Measurements from ENCODE around the gene CDH23.

Gene CDH23

GRCh38 chr10:71772832-71773220 is 376.1 kb downstream of the CDH23 start:
- Histone ChIP-seq H3K4me1 (ENCODE audit: low read length) (peaks cover 23% of the 10 kb centered on the region), H3F3A (ENCODE audit: insufficient read depth, low read length) (peaks cover 10% of the 10 kb centered on the region), H3K9me3 (replicated peaks; ENCODE audit: insufficient read depth, low read length) (no peaks in the 10 kb centered on the region), H2AFZ (ENCODE audit: low read length) (peak overlapping the region; percentile 83), H3K27ac (ENCODE audit: low read length) (no peak overlapping the region), H3K9ac (ENCODE audit: low read length) (peak overlapping the region; percentile 68; the same call in 1 of the 2 replicates), H3K4me3 (ENCODE audit: low read length) (peak overlapping the region; percentile 78), H3K4me2 (ENCODE audit: low read depth, low read length) (peak overlapping the region; percentile 98), H4K20me1 (ENCODE audit: insufficient read depth, low read length) (no peaks in the 10 kb centered on the region), H3K79me2 (ENCODE audit: low read length) (no peaks in the 10 kb centered on the region; the same call in 1 of the 2 replicates), H3K9me2 (replicated peaks; ENCODE audit: insufficient read depth, low read length) (no peaks in the 10 kb centered on the region), H3K36me3 (replicated peaks; ENCODE audit: insufficient read depth, low read length) (no peaks in the 10 kb centered on the region), H3K27me3 (replicated peaks; ENCODE audit: insufficient read depth, low read length) (no peaks in the 10 kb centered on the region)
- no peak for TF ChIP-seq EZH2 (optimal IDR thresholded peaks at IDR 0.05; ENCODE audit: low read depth, low read length)
- no peak for TF ChIP-seq CTCF (IDR thresholded peaks at IDR 0.05; ENCODE audit: low read length)
- no peak for TF ChIP-seq EZH2phosphoT487 (IDR thresholded peaks at IDR 0.05; ENCODE audit: low read length)
- DNase-seq = no peak

GRCh38 chr10:71773221-71773971 is 376.7 kb downstream of the CDH23 start, which contains the start of gene VSIR:
TSS of gene VSIR (minus strand) at chr10:71773520. CDS start at chr10:71773439, 81 bp downstream.
- Histone ChIP-seq H3K4me3 (ENCODE audit: low read length) (peak within 1 kb of the TSS; percentile 78), H3K4me2 (ENCODE audit: low read depth, low read length) (peak within 1 kb of the TSS; percentile 98), H3K27me3 (replicated peaks; ENCODE audit: insufficient read depth, low read length) (no peaks in the 10 kb centered on the region), H3K9me2 (replicated peaks; ENCODE audit: insufficient read depth, low read length) (no peaks in the 10 kb centered on the region), H3K9ac (ENCODE audit: low read length) (peak within 1 kb of the TSS; percentile 68), H3K79me2 (ENCODE audit: low read length) (no peaks in the 10 kb centered on the region; the same call in 1 of the 2 replicates), H4K20me1 (ENCODE audit: insufficient read depth, low read length) (no peaks in the 10 kb centered on the region), H3K36me3 (replicated peaks; ENCODE audit: insufficient read depth, low read length) (no peaks in the 10 kb centered on the region), H3F3A (ENCODE audit: insufficient read depth, low read length) (peaks cover 10% of the 10 kb centered on the region), H3K27ac (ENCODE audit: low read length) (peak within 1 kb of the TSS; percentile 51; the same call in 1 of the 2 replicates), H3K9me3 (replicated peaks; ENCODE audit: insufficient read depth, low read length) (no peaks in the 10 kb centered on the region), H3K4me1 (ENCODE audit: low read length) (peaks cover 23% of the 10 kb centered on the region), H2AFZ (ENCODE audit: low read length) (peak within 1 kb of the TSS; percentile 97)
- TF ChIP-seq EZH2 (optimal IDR thresholded peaks at IDR 0.05; ENCODE audit: low read depth, low read length) (no peak), CTCF (IDR thresholded peaks at IDR 0.05; ENCODE audit: low read length) (peak; percentile 86), EZH2phosphoT487 (IDR thresholded peaks at IDR 0.05; ENCODE audit: low read length) (no peak)
- peak; percentile 82 for DNase-seq

- peaks cover 4% of the 10 kb centered on the region for H3F3A ChIP-seq (ENCODE audit: insufficient read depth, low read length)
- H3K4me3 ChIP-seq (ENCODE audit: low read length) = no peak overlapping the region
- no peaks in the 10 kb centered on the region for H3K36me3 ChIP-seq (replicated peaks; ENCODE audit: insufficient read depth, low read length)
- 0 out of 2 replicates have a peak, but pooled peaks cover 5% of the 10 kb centered on the region for H3K27me3 ChIP-seq (replicated peaks; ENCODE audit: insufficient read depth, low read length)
- no peaks in the 10 kb centered on the region for H4K20me1 ChIP-seq (ENCODE audit: insufficient read depth, low read length)
- no peaks in the 10 kb centered on the region for H3K9me3 ChIP-seq (replicated peaks; ENCODE audit: insufficient read depth, low read length)
- H3K27ac ChIP-seq (ENCODE audit: low read length) = no peak overlapping the region
- no peak overlapping the region; the same call in 1 of the 2 replicates for H3K4me2 ChIP-seq (ENCODE audit: low read depth, low read length)
- H3K4me1 ChIP-seq (ENCODE audit: low read length) = peaks cover 15% of the 10 kb centered on the region
- no peaks in the 10 kb centered on the region for H3K79me2 ChIP-seq (ENCODE audit: low read length)
- H2AFZ ChIP-seq (ENCODE audit: low read length) = no peak overlapping the region
- TF ChIP-seq EZH2phosphoT487 (IDR thresholded peaks at IDR 0.05; ENCODE audit: low read length) (no peak), EZH2 (optimal IDR thresholded peaks at IDR 0.05; ENCODE audit: low read depth, low read length) (no peak), CTCF (IDR thresholded peaks at IDR 0.05; ENCODE audit: low read length) (no peak)
- H3K9ac ChIP-seq (ENCODE audit: low read length) = no peak overlapping the region
- no peaks in the 10 kb centered on the region for H3K9me2 ChIP-seq (replicated peaks; ENCODE audit: insufficient read depth, low read length)
- DNase-seq = no peak
These were observed 378.4 kb downstream of the CDH23 start for GRCh38 chr10:71774916-71775702.

Data from MM.1S (cell line).